HepG2 (cell line): ENCODE measurements around the gene MT1A. TPM values are rescaled to one million over a fixed set of nuclear protein-coding genes. Genes with fewer than 3 reads are reported as not detected.

Experiments
- ARHGAP35 ChIP-seq: sonication (generic); formaldehyde crosslinking; IDR thresholded peaks from 2 replicates; pipeline ENCODE4 v1.9.0; 2022; ENCODE audit warnings: mild to moderate bottlenecking, inconsistent platforms, moderate library complexity, missing genetic modification reagents, borderline replicate concordance
- BCL6 ChIP-seq: IDR thresholded peaks from 2 replicates; pipeline ENCODE4 v1.6.1; 2016; ENCODE audit warnings: missing genetic modification reagents, missing compliant biosample characterization
- BHLHE40 ChIP-seq: IDR thresholded peaks from 2 replicates; pipeline ENCODE4 v1.6.1; 2011; ENCODE audit warnings: low read length, improper control_type of control experiment
- ELF3 ChIP-seq: IDR thresholded peaks from 2 replicates; pipeline ENCODE4 v1.6.1; 2016; ENCODE audit warnings: missing genetic modification reagents, missing compliant biosample characterization
- GABPB1 ChIP-seq: IDR thresholded peaks from 2 replicates; pipeline ENCODE4 v1.6.1; 2016; ENCODE audit warnings: mild to moderate bottlenecking, missing genetic modification reagents, moderate library complexity, missing compliant biosample characterization
- GPN1 ChIP-seq: sonication (generic); formaldehyde crosslinking; IDR thresholded peaks from 2 replicates; pipeline ENCODE4 v1.5.1; 2020; ENCODE audit warnings: missing genetic modification reagents, borderline replicate concordance
- HNF4G ChIP-seq, 2 experiments: sonication (generic) in 1 of 2; formaldehyde crosslinking in 1 of 2; IDR thresholded peaks; 2 replicates each; pipeline versions ENCODE4 v1.4.0 to v1.6.1; 2011 to 2020; ENCODE audit warnings: borderline replicate concordance in 2 of 2, low read depth in 2 of 2, mild to moderate bottlenecking in 2 of 2, low read length in 1 of 2, missing genetic modification reagents in 1 of 2, moderate library complexity in 1 of 2
- JUN ChIP-seq: sonication (generic); formaldehyde crosslinking; IDR thresholded peaks from 2 replicates; pipeline ENCODE4 v1.4.0; 2020; ENCODE audit warnings: mild to moderate bottlenecking, missing genetic modification reagents
- MIXL1 ChIP-seq: IDR thresholded peaks from 2 replicates; pipeline ENCODE4 v1.6.1; 2016
- SP1 ChIP-seq, 2 experiments: fragments of 450-650 bp in 1 of 2; sonication (generic) in 1 of 2; formaldehyde crosslinking in 1 of 2; IDR thresholded peaks; 2 replicates each; pipeline versions ENCODE4 v1.4.0 to v1.6.1; 2016 to 2020; ENCODE audit warnings: missing genetic modification reagents in 1 of 2
- SSRP1 ChIP-seq: IDR thresholded peaks from 2 replicates; pipeline ENCODE4 v1.6.1; 2016; ENCODE audit warnings: control low read depth
- ZFP36 ChIP-seq: fragments of 150-350 bp; IDR thresholded peaks from 2 replicates; pipeline ENCODE4 v1.6.1; 2018; ENCODE audit warnings: borderline replicate concordance, low read length, low read depth; ENCODE audit not compliant: partially characterized antibody
- ZMAT3 ChIP-seq: sonication (generic); formaldehyde crosslinking; conservative IDR thresholded peaks from 2 replicates; pipeline ENCODE4 v1.7.0; 2021; ENCODE audit warnings: missing genetic modification reagents
- ZNF12 ChIP-seq: sonication (generic); formaldehyde crosslinking; IDR thresholded peaks from 2 replicates; pipeline ENCODE4 v1.5.0; 2020; ENCODE audit warnings: missing genetic modification reagents
- ZNF160 ChIP-seq: sonication (generic); formaldehyde crosslinking; IDR thresholded peaks from 2 replicates; pipeline ENCODE4 v1.8.0; 2022; ENCODE audit warnings: mild to moderate bottlenecking, inconsistent platforms, missing genetic modification reagents
- ZNF180 ChIP-seq: sonication (generic); formaldehyde crosslinking; IDR thresholded peaks from 2 replicates; pipeline ENCODE4 v1.4.0; 2020; ENCODE audit warnings: low read depth, missing genetic modification reagents, borderline replicate concordance
- ZNF354B ChIP-seq: sonication (generic); formaldehyde crosslinking; IDR thresholded peaks from 2 replicates; pipeline ENCODE4 v1.8.0; 2022; ENCODE audit warnings: mild to moderate bottlenecking, missing genetic modification reagents
- ZNF556 ChIP-seq: sonication (generic); formaldehyde crosslinking; IDR thresholded peaks from 2 replicates; pipeline ENCODE4 v1.4.0; 2020; ENCODE audit warnings: mild to moderate bottlenecking, missing genetic modification reagents, borderline replicate concordance
- ZNF569 ChIP-seq: sonication (generic); formaldehyde crosslinking; IDR thresholded peaks from 2 replicates; pipeline ENCODE4 v1.5.0; 2020; ENCODE audit warnings: mild to moderate bottlenecking, missing genetic modification reagents, moderate library complexity, borderline replicate concordance
- ZNF607 ChIP-seq: sonication (generic); formaldehyde crosslinking; IDR thresholded peaks from 2 replicates; pipeline ENCODE4 v1.5.1; 2020; ENCODE audit warnings: missing genetic modification reagents, mild to moderate bottlenecking, borderline replicate concordance
- ZNF652 ChIP-seq: IDR thresholded peaks from 2 replicates; pipeline ENCODE4 v1.6.1; 2016; ENCODE audit warnings: low read depth, borderline replicate concordance
- ZNF737 ChIP-seq: sonication (generic); formaldehyde crosslinking; IDR thresholded peaks from 2 replicates; pipeline ENCODE4 v1.5.0; 2020; ENCODE audit warnings: missing genetic modification reagents, mild to moderate bottlenecking, borderline replicate concordance
- ZNF788 ChIP-seq: sonication (generic); formaldehyde crosslinking; IDR thresholded peaks from 2 replicates; pipeline ENCODE4 v1.5.0; 2020; ENCODE audit warnings: mild to moderate bottlenecking, missing genetic modification reagents, borderline replicate concordance
- polyA plus RNA-seq, 8 experiments: library from polyadenylated mRNA; depleted of rRNA in 3 of 8; stranded (reverse) in 7 of 8; unstranded in 1 of 8; fragments of >200 nt; fragmentation: Illumina TruSeq in 4 of 8; extraction: Trizol in 4 of 8; gene quantifications; 2 replicates each; pipeline versions ENCODE4 v1.2.1 to v1.2.3, GENCODE V29; 2011 to 2016; ENCODE audit warnings: low read depth in 4 of 8, missing spikeins in 1 of 8, mixed read lengths in 1 of 8; ENCODE audit not compliant: insufficient read depth in 1 of 8
- total RNA-seq, 5 experiments: library from RNA; depleted of rRNA; stranded (reverse); fragments of >200 nt; fragmentation: Illumina TruSeq; extraction: Trizol; gene quantifications; 2 replicates each; pipeline ENCODE4 v1.2.3, GENCODE V29; 2016; ENCODE audit warnings: low read depth in 1 of 5
- TF ChIP-seq, protein P1 (sequence below): sonication (generic); formaldehyde crosslinking; IDR thresholded peaks from 2 replicates; pipeline ENCODE4 v1.4.0; 2020; ENCODE audit warnings: mild to moderate bottlenecking, low read depth, missing genetic modification reagents
- TF ChIP-seq, protein P2 (sequence below): IDR thresholded peaks from 2 replicates; pipeline ENCODE4 v1.6.1; 2016; ENCODE audit warnings: mild to moderate bottlenecking, missing biosample characterization, missing genetic modification reagents
- TF ChIP-seq, protein P3 (sequence below): sonication (generic); formaldehyde crosslinking; IDR thresholded peaks from 2 replicates; pipeline ENCODE4 v1.8.1; 2023; ENCODE audit warnings: mild to moderate bottlenecking, moderate library complexity, missing genetic modification reagents
- TF ChIP-seq, protein P4 (sequence below): sonication (generic); formaldehyde crosslinking; IDR thresholded peaks from 2 replicates; pipeline ENCODE4 v1.5.0; 2020; ENCODE audit warnings: missing genetic modification reagents, mild to moderate bottlenecking, borderline replicate concordance

The MT1A gene
- total and polyA plus RNA-seq, 2 of the 13 experiments (the other 11 are each of a cell fraction or from before 2014, with no cell fraction given), result 8.3 to 10.4 TPM

DNA sequence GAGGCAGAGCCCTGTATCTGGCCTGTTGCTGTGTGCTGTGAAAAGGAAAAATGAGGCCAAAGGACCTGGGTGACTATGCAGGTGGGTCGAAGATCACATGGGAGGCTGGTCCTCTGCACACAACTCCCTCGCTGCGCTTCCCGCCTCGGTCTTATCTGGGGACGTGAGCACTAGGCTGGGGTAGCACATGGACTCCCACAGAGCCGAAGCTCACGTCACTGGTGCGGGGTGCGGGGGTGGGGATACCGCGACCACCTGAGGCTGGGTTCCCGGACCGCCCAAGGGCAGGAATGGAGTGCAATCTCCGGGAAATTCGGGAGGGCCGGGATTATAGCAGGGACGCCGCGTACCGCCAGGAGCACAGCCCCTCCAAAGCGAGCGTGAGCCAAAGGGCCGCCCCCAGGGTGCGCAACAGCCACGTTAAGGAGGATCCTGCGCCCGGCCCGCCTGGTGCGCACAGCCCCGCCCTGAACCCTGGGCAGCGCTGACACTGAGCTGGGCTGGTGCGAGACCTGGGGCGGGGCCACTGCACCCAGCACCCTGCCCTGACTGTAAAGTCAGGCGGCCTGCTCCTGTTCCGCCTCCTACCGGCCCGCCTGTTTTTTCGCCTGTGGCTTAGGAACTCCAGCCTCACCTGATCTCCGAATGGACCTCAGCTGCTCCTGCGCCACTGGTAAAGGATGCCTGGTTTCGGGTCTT is 4.8 kb downstream of the MT1A start (continued):
- TF ChIP-seq, protein P1, sequence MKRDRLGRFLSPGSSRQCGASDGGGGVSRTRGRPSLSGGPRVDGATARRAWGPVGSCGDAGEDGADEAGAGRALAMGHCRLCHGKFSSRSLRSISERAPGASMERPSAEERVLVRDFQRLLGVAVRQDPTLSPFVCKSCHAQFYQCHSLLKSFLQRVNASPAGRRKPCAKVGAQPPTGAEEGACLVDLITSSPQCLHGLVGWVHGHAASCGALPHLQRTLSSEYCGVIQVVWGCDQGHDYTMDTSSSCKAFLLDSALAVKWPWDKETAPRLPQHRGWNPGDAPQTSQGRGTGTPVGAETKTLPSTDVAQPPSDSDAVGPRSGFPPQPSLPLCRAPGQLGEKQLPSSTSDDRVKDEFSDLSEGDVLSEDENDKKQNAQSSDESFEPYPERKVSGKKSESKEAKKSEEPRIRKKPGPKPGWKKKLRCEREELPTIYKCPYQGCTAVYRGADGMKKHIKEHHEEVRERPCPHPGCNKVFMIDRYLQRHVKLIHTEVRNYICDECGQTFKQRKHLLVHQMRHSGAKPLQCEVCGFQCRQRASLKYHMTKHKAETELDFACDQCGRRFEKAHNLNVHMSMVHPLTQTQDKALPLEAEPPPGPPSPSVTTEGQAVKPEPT (CRISPR knock-in tag), result no peak
- TF ChIP-seq ZNF354B (no peak), ZNF788 (CRISPR knock-in tag) (no peak; the same call in 1 of the 2 replicates), ZFP36 (no peak), SSRP1 (CRISPR knock-in tag) (no peak), ZNF737 (CRISPR knock-in tag) (no peak), ZMAT3 (CRISPR knock-in tag) (peak; percentile 90; the same call in 1 of the 2 replicates), ZNF556 (CRISPR knock-in tag) (no peak), BHLHE40 (no peak), BCL6 (CRISPR knock-in tag) (no peak), GABPB1 (peak; percentile 44; the same call in 1 of the 2 replicates), HNF4G (IDR thresholded peaks at IDR 0.05; ENCODE audit: borderline replicate concordance, low read depth, low read length) (no peak), HNF4G (CRISPR knock-in tag; IDR thresholded peaks at IDR 0.05; ENCODE audit: borderline replicate concordance, low read depth) (peak; percentile 21; the same call in 1 of the 2 replicates), SP1 (IDR thresholded peaks at IDR 0.05) (no peak), SP1 (CRISPR knock-in tag; IDR thresholded peaks at IDR 0.05) (no peak), ZNF12 (CRISPR knock-in tag) (no peak), ZNF607 (CRISPR knock-in tag) (peak; percentile 87), ZNF180 (CRISPR knock-in tag) (no peak), ZNF569 (CRISPR knock-in tag) (no peak), MIXL1 (CRISPR knock-in tag) (no peak), ZNF652 (CRISPR knock-in tag) (no peak), ELF3 (CRISPR knock-in tag) (no peak), ARHGAP35 (CRISPR knock-in tag) (no peak), GPN1 (no peak), JUN (CRISPR knock-in tag) (0 out of 2 replicates have a peak, but pooled peaks have one; percentile 22), ZNF160 (CRISPR knock-in tag) (no peak)
- TF ChIP-seq, protein P2, sequence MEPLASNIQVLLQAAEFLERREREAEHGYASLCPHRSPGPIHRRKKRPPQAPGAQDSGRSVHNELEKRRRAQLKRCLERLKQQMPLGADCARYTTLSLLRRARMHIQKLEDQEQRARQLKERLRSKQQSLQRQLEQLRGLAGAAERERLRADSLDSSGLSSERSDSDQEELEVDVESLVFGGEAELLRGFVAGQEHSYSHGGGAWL (CRISPR knock-in tag), result 0 out of 2 replicates have a peak, but pooled peaks have one; percentile 22
- TF ChIP-seq, protein P3, sequence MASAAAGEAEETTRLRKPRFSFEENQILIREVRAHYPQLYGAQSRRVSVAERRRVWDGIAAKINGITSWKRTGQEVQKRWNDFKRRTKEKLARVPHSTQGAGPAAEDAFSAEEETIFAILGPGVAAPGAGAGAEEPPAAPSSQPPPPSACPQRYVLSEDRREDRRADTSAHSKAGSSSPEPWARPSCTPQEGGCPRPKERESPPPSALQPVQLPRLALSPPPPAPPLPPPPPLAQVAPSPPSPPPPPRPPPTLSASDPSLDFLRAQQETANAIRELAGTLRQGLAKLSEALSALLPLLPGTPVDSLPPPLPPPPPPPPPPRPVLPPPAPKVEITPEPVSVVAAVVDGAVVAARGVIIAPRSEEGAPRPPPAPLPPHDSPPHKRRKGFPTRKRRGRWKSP (CRISPR knock-in tag), result peak; percentile 54; the same call in 1 of the 2 replicates
- TF ChIP-seq, protein P4, sequence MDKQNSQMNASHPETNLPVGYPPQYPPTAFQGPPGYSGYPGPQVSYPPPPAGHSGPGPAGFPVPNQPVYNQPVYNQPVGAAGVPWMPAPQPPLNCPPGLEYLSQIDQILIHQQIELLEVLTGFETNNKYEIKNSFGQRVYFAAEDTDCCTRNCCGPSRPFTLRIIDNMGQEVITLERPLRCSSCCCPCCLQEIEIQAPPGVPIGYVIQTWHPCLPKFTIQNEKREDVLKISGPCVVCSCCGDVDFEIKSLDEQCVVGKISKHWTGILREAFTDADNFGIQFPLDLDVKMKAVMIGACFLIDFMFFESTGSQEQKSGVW (CRISPR knock-in tag), result no peak
